Tibial nerve (tissue), 4 donors: ENCODE data around the gene HEPHL1. TPM values are rescaled to one million over a fixed set of nuclear protein-coding genes. Genes with fewer than 3 reads are reported as not detected.

Experiments used
- DNase-seq, 2 donors: peaks; one replicate each; pipeline ENCODE4 v3.0.0-alpha.2; 2019; ENCODE audit warnings: low spot score in 2 of 2
- H3K27ac ChIP-seq, 4 donors: fragments of 200-600 bp; sonication (generic) in 3 of 4; one replicate each; pipeline ENCODE4 v1.5.1; 2017 to 2019; ENCODE audit warnings: mild to moderate bottlenecking in 1 of 4
- H3K27me3 ChIP-seq, 2 donors: fragments of 200-600 bp; sonication (generic) in 1 of 2; one replicate each; pipeline versions ENCODE4 v1.5.1 to v1.6.0; 2017 to 2019
- H3K36me3 ChIP-seq, 3 donors: fragments of 200-600 bp; sonication (generic); one replicate each; pipeline ENCODE4 v1.5.1; 2018 to 2019
- H3K4me1 ChIP-seq, 4 donors: fragments of 200-600 bp; sonication (generic) in 3 of 4; one replicate each; pipeline ENCODE4 v1.5.1; 2017 to 2019
- H3K4me3 ChIP-seq, 4 donors: fragments of 200-600 bp; sonication (generic) in 3 of 4; one replicate each; pipeline ENCODE4 v1.5.1; 2017 to 2019; ENCODE audit warnings: mild to moderate bottlenecking in 1 of 4, moderate library complexity in 1 of 4
- H3K9me3 ChIP-seq, 4 donors: fragments of 200-600 bp; sonication (generic) in 3 of 4; one replicate each; pipeline ENCODE4 v1.5.1; 2017 to 2019
- EP300 ChIP-seq, 2 donors: sonication (generic); formaldehyde crosslinking; IDR thresholded peaks; one replicate each; pipeline ENCODE4 v1.6.1; 2017; ENCODE audit warnings: antibody characterized with exemption in 2 of 2, mild to moderate bottlenecking in 1 of 2
- POLR2A ChIP-seq, 2 donors: fragments of 450-650 bp; IDR thresholded peaks; one replicate each; pipeline ENCODE4 v1.6.1; 2017; ENCODE audit warnings: antibody characterized with exemption in 2 of 2, mild to moderate bottlenecking in 2 of 2, moderate library complexity in 2 of 2
- WGBS, 2 donors: methylation state at CpG; one replicate each; pipeline ENCODE4 v1.1.5; 2018; 5-methylcytosine and 5-hydroxymethylcytosine counted together
- total RNA-seq, 4 donors: library from RNA; depleted of rRNA; stranded (reverse); fragments of >200 nt; gene quantifications; one replicate each; pipeline ENCODE4 v1.1.0, GENCODE V29; 2016
- TF ChIP-seq, protein P1 (sequence below), 5 experiments: fragments of 200-600 bp in 3 of 5; fragments of 450-650 bp in 2 of 5; sonication (generic) in 3 of 5; IDR thresholded peaks; one replicate each; pipeline ENCODE4 v1.5.1; 2016 to 2019; ENCODE audit warnings: antibody characterized with exemption in 5 of 5, mild to moderate bottlenecking in 3 of 5, moderate library complexity in 2 of 5

HEPHL1 gene
- total RNA-seq, 4 donors from 2014 or later: not detected

DNA sequence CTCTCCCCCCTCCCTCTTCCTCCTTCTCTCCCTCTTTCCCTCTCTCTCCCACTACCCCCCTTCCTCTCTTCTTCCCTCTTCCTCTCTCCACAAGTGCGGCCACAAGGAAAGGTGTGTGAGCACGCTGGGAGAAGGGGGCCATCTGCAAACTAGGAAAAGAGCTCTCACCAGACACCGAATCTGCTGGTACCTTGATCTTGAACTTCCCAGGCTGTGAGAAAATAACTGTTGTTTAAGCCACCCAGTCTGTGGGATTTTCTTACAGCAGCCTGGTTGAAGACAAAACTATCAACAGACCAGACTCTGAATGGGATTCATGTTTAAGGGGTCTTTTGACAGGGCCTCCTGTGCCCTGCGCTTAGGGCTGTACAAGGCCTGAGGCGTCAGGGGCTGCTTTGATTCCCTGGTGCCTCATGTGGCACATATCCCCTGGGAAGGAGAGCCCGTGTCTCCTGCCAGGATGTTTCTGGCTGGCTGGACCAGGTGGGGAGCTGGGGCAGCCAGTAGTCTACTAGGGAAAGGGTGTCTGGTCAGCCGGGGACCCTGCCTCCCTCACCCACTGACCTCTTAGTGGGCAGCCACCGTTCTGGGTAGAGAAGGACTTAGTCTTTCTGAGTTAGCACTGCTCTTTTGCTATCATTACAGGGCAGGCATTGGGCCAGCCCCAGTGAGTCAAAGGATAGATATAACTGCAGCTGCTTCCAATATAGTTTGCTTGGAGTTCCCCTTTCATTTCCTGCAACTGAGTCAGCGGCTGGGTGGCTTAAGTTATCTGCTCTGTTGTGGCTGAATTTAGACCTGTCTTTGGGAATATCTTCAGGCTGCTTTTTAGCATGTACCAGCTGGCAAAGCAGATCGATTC is 113.7 kb downstream of the HEPHL1 start:
- peaks cover 0 to 70% (median 30%) of the 10 kb centered on the region in 4 donors for H3K4me1 ChIP-seq
- peak; percentile 44 to 67 for DNase-seq
- no peak for TF ChIP-seq POLR2A (IDR thresholded peaks at IDR 0.05)
- TF ChIP-seq, protein P1, sequence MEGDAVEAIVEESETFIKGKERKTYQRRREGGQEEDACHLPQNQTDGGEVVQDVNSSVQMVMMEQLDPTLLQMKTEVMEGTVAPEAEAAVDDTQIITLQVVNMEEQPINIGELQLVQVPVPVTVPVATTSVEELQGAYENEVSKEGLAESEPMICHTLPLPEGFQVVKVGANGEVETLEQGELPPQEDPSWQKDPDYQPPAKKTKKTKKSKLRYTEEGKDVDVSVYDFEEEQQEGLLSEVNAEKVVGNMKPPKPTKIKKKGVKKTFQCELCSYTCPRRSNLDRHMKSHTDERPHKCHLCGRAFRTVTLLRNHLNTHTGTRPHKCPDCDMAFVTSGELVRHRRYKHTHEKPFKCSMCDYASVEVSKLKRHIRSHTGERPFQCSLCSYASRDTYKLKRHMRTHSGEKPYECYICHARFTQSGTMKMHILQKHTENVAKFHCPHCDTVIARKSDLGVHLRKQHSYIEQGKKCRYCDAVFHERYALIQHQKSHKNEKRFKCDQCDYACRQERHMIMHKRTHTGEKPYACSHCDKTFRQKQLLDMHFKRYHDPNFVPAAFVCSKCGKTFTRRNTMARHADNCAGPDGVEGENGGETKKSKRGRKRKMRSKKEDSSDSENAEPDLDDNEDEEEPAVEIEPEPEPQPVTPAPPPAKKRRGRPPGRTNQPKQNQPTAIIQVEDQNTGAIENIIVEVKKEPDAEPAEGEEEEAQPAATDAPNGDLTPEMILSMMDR (IDR thresholded peaks at IDR 0.05): no peak
- TF ChIP-seq EP300 (IDR thresholded peaks at IDR 0.05): peak in 1 of 2 donors; percentile 22
- H3K27me3 ChIP-seq: no peaks in the 10 kb centered on the region
- no peak overlapping the region for H3K4me3 ChIP-seq
- H3K27ac ChIP-seq: peak overlapping the region; percentile 25 to 98 (median 82)
- no peaks in the 10 kb centered on the region for H3K36me3 ChIP-seq
- H3K9me3 ChIP-seq: no peaks in the 10 kb centered on the region
- WGBS, 2 donors: 48 to 51% methylated on average over 10 of the region's 10 CpGs

DNA sequence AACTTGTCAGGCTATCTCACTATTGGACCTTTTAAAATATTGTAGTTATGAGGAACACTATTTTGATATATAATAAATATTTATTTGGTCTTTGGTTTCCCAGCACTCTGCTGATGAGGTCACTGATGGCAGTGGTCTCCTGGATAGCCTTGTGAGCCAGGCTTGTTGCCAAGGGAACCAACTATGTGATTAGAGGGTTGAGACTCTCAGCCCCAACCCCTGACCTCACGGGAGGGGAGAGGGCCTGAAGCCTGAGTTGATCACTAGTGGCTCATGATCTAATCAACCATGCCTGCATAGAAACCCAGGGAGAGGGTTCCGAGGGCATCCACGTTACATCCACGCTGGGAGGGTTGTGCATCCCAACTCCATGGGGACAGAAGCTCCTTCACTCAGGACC is 118.3 kb downstream of the HEPHL1 start:
- no peak for DNase-seq
- WGBS, 2 donors: 69 to 85% methylated on average over 4 of the region's 4 CpGs
- Histone ChIP-seq H3K36me3 (no peaks in the 10 kb centered on the region), H3K27ac (no peak overlapping the region), H3K4me3 (no peak overlapping the region), H3K9me3 (no peaks in the 10 kb centered on the region), H3K4me1 (peaks cover 0 to 47% (median 35%) of the 10 kb centered on the region in 4 donors), H3K27me3 (no peaks in the 10 kb centered on the region)
- TF ChIP-seq POLR2A (IDR thresholded peaks at IDR 0.05) (no peak), EP300 (IDR thresholded peaks at IDR 0.05) (no peak)
- TF ChIP-seq, protein P1 (IDR thresholded peaks at IDR 0.05): no peak

DNA sequence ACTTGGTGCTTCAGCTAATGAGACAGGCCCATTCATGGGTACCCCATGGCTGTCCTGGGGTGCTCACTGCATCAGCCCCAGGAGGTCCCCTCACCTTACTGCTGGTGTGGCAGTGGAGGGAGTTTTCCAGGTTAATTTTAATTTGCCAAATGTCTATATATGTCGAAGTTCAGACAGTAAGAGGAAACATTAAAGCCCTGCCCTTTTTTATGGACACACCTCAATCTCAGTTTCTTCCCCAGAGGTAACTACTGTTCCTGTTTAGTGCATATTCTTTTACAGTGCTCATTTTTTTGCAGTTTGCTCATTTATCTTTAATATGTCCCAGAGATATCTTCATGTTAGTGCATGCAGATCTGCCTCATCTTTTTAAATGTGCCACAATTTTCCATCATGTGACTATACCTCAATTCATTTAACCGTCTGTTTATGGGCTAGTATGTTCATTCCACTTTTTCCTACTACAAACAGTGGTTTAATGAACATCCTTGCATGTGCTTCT is 119.1 kb downstream of the HEPHL1 start:
- no peaks in the 10 kb centered on the region for H3K9me3 ChIP-seq
- H3K36me3 ChIP-seq: no peaks in the 10 kb centered on the region
- H3K4me3 ChIP-seq: no peak overlapping the region
- H3K27ac ChIP-seq: no peak overlapping the region
- peaks cover 0 to 39% (median 32%) of the 10 kb centered on the region in 4 donors for H3K4me1 ChIP-seq
- no peak for DNase-seq
- H3K27me3 ChIP-seq: no peaks in the 10 kb centered on the region
- TF ChIP-seq EP300 (IDR thresholded peaks at IDR 0.05) (no peak), POLR2A (IDR thresholded peaks at IDR 0.05) (no peak)
- TF ChIP-seq, protein P1 (IDR thresholded peaks at IDR 0.05): no peak
- WGBS, 2 donors: 73 to 80% methylated on average over 2 of the region's 2 CpGs

DNA sequence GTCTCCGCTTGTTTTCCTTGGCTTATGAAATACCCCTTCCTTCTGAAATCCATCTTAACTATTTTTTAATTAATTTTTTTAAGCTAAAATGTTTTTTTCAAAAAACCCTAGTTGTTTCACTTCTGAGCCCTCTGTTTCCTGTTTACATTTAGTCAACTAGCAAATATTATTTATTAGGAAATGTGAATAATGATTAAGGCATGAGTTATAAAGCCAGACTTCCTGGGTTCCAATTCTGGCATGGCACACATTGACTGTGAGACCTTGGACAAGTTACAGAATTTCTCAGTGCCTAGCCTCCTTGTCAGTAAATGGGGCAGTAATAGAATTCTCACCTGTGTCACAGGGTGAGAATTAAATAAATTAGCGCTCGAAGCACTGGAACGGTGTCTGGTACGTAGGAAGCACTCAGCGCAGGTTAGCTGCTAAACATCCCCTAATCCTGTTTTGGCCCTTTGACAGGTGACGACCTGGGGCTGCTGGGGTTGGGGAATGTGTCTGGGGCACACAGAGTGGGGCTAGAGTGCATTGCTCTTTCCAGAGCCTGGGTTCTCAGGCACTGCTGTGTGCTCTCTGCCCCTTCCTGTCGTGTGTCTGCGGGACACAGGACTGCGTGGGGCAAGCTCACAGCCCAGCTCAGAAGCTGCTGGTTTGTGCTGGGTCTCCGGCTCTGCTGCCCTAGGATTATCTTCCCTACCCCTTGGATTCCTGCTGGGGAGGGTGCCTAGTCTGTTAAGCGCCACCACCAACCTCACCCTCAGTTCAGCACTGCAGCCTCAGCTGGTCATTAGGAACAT is 120.6 kb downstream of the HEPHL1 start:
- Histone ChIP-seq H3K4me3 (no peak overlapping the region), H3K27me3 (no peaks in the 10 kb centered on the region), H3K9me3 (no peaks in the 10 kb centered on the region), H3K36me3 (no peaks in the 10 kb centered on the region), H3K4me1 (peaks cover 0 to 41% (median 22%) of the 10 kb centered on the region in 4 donors), H3K27ac (peak overlapping the region in 3 of 4 donors; percentile 54 to 82 (median 79))
- TF ChIP-seq POLR2A (IDR thresholded peaks at IDR 0.05) (no peak), EP300 (IDR thresholded peaks at IDR 0.05) (no peak)
- TF ChIP-seq, protein P1 (IDR thresholded peaks at IDR 0.05): no peak
- 80% methylated on average over 12 of the region's 12 CpGs for WGBS, 2 donors
- DNase-seq: no peak
